ENCODE data around the gene ZNF554.

GRCh38 chr19:2877398-2878331, 58.0 kb downstream of the ZNF554 start:
- TF ChIP-seq CTCF (IDR thresholded peaks at IDR 0.05) (no peak), POLR2A (IDR thresholded peaks at IDR 0.05) (no peak)
